AG04449 (cell line): ENCODE measurements around the gene SEMA3C.

ENCODE experiments used
- CTCF ChIA-PET: fragments of 350-600 bp; formaldehyde crosslinking; extraction: SDS; loops from one replicate; lab custom pipeline; 2021; ENCODE audit warnings: antibody characterized with exemption; lab: Yijun Ruan, JAX
- POLR2A ChIA-PET: fragments of 400-600, 350-600 bp; formaldehyde crosslinking; extraction: SDS; loops from one replicate; lab custom pipeline; 2020; ENCODE audit warnings: antibody characterized with exemption, inconsistent platforms; lab: Yijun Ruan, JAX
- DNase-seq: peaks from one replicate; pipeline ENCODE4 v3.0.0-alpha.2; 2010; ENCODE audit warnings: low read depth, low spot score
- H3K4me3 ChIP-seq: 2 replicates; pipeline ENCODE4 v1.5.1; 2011; ENCODE audit warnings: low read depth, mild to moderate bottlenecking, control low read depth, low read length
- CTCF ChIP-seq: IDR thresholded peaks from one replicate; pipeline ENCODE4 v1.5.1; 2011; ENCODE audit warnings: mild to moderate bottlenecking, moderate library complexity, low read length, control low read depth, inconsistent platforms; ENCODE audit not compliant: insufficient read depth; ENCODE audit errors: missing control alignments

SEMA3C gene

GRCh38 chr7:80794631-80795573 is 123.9 kb downstream of the SEMA3C start:
- ChIA-PET CTCF (interaction anchor here (0.8 to 1.4 kb wide), 2 partner anchors 9 to 98 kb away, joined by 3 to 4 read pairs; no protein-coding TSS in a partner anchor), POLR2A (interaction anchor here (0.8 kb wide), 1 partner anchor 91 kb away, joined by 5 read pairs; no protein-coding TSS in a partner anchor)
- no peak for TF ChIP-seq CTCF
- no peak for DNase-seq
- H3K4me3 ChIP-seq: no peak overlapping the region

- CTCF ChIA-PET: no interaction called here
- no peak for DNase-seq
- POLR2A ChIA-PET: no interaction called here
- H3K4me3 ChIP-seq: no peak overlapping the region
- no peak for TF ChIP-seq CTCF
Observed at GRCh38 chr7:80791509-80791929, 127.3 kb downstream of the SEMA3C start.

DNA sequence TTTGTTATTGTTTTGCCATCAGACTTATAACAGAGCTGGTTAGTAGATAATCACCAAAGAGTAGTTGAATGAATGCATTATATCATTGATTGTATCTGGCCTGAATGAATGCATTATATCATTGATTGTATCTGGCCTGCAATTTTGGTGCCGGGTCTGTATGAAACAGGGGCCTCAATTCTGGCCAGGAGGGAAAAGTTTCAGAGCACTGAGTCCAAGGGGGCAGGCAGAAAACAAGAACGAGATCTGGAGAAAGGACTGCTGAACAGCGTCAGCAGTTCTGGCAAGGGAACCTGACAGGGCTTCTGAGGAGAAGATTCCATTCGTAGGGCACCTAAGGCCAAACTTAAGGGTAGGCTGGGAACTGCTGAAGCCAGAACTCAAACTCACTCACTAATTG is 128.0 kb downstream of the SEMA3C start:
- ChIA-PET POLR2A (no interaction called here), CTCF (no interaction called here)
- no peak for DNase-seq
- no peak overlapping the region for H3K4me3 ChIP-seq
- no peak for TF ChIP-seq CTCF

- TF ChIP-seq CTCF: no peak
- H3K4me3 ChIP-seq: no peak overlapping the region
- CTCF ChIA-PET: interaction anchor here (1.3 kb wide), 1 partner anchor 682 kb away, joined by 3 read pairs; no protein-coding TSS in a partner anchor
- DNase-seq: no peak
- POLR2A ChIA-PET: no interaction called here
Observed at GRCh38 chr7:80787721-80788120, 131.1 kb downstream of the SEMA3C start.

- CTCF ChIA-PET: interaction anchor here (0.7 to 1.3 kb wide), 2 partner anchors 9 to 12 kb away, joined by 4 read pairs; no protein-coding TSS in a partner anchor
- TF ChIP-seq CTCF: no peak
- H3K4me3 ChIP-seq: no peak overlapping the region
- no peak for DNase-seq
- POLR2A ChIA-PET: interaction anchor here (0.7 kb wide), 1 partner anchor 63 kb away, joined by 3 read pairs; no protein-coding TSS in a partner anchor
Observed at GRCh38 chr7:80785961-80786536, 132.8 kb downstream of the SEMA3C start.

DNA sequence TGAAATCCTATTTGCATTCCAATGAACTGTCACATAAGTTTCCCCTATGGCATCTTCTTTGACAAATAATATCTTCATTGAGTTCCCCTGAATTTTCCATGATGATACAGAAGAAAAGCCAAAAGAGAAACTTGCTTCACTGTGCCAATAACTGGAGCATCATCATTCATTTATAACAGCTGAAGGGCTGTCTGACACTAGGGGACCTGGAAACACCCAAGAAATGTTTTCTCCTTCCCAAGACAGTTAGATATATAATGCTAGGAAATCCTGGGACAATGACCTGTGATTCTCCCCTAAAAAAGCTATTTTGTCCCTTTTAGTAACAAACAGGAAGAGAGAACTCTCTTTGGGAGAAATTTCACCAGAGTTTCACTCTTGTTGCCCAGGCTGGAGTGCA is 133.6 kb downstream of the SEMA3C start:
- POLR2A ChIA-PET: interaction anchor here (0.7 kb wide), 1 partner anchor 63 kb away, joined by 3 read pairs; no protein-coding TSS in a partner anchor
- CTCF ChIA-PET: interaction anchor here (0.7 to 1.3 kb wide), 2 partner anchors 10 to 13 kb away, joined by 4 read pairs; no protein-coding TSS in a partner anchor
- TF ChIP-seq CTCF: no peak
- H3K4me3 ChIP-seq: no peak overlapping the region
- DNase-seq: no peak
